GM12892 (cell line): ENCODE measurements around the gene TMUB2.

Experiments
- POLR2A ChIP-seq: IDR thresholded peaks from 2 replicates; pipeline ENCODE4 v1.6.1; 2011; ENCODE audit warnings: low read depth, low read length, control low read depth
- POLR2AphosphoS5 ChIP-seq: IDR thresholded peaks from 2 replicates; pipeline ENCODE4 v1.6.1; 2011; ENCODE audit warnings: low read depth, low read length, control low read depth

DNA sequence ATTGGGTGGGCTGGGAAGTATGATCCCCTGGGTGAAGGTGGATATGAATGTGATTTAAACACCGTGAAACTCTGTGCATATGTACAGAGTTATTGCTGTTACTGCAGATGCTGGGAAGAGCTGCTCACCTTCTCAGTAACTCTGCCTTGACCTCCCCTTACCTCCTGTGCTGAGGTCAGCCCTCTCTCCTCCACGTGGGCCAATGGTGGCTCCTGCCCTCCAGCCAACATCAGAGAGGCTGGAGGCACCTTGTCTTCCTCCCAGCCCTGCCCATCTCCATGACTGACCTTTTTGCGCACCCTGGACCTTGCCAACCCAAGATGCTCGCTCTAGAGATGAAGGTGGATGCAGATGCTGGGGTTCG is 16.7 kb upstream of the TMUB2 start:
- TF ChIP-seq POLR2AphosphoS5 (no peak), POLR2A (no peak)
